OCI-LY7 (cell line): Measurements from ENCODE around the gene SPECC1.

Experiments
- CTCF ChIP-seq: fragments of 200-600 bp; sonication (generic); conservative IDR thresholded peaks from 2 replicates; pipeline ENCODE4 v1.5.1; 2014; ENCODE audit warnings: mild to moderate bottlenecking, antibody characterized with exemption, low read length, moderate library complexity, mixed read lengths
- EZH2phosphoT487 ChIP-seq: fragments of 200-600 bp; sonication (generic); IDR thresholded peaks from 2 replicates; pipeline ENCODE4 v1.6.1; 2018; ENCODE audit warnings: low read depth, borderline replicate concordance, mild to moderate bottlenecking, mixed run types, antibody characterized with exemption, low read length, moderate library complexity, mixed read lengths

- TF ChIP-seq CTCF (no peak), EZH2phosphoT487 (no peak)
These were observed 289.9 kb downstream of the SPECC1 start for GRCh38 chr17:20299013-20299412.
